Frontal cortex (tissue), 4 donors: ENCODE measurements around the gene DSEL. TPM values are rescaled to one million over a fixed set of nuclear protein-coding genes. Genes with fewer than 3 reads are reported as not detected.

Experiments
- DNase-seq, 2 donors: peaks; one replicate each; pipeline ENCODE4 v3.0.0; 2012; ENCODE audit warnings: low spot score in 2 of 2
- FAIRE-seq: peaks from 2 replicates; lab custom pipeline; 2012; peaks lifted over from hg19 to GRCh38; lab: Jason Lieb, UNC
- total RNA-seq: library from RNA; depleted of rRNA; stranded (reverse); fragments of >200 nt; gene quantifications from one replicate; pipeline ENCODE4 v1.2.3, GENCODE V29; 2014
- donor health status: control.
- donor health status: control.
- donor health status: control.

Gene DSEL
- total RNA-seq, 1 donor from 2014 or later: 51.4 TPM

GRCh38 chr18:67508146-67508545 lies 8.4 kb downstream of the DSEL start:
- FAIRE-seq: no peak
- DNase-seq: no peak

GRCh38 chr18:67504739-67505138 lies 11.8 kb downstream of the DSEL start:
- FAIRE-seq: no peak

GRCh38 chr18:67500522-67501205 lies 15.9 kb downstream of the DSEL start:
- no peak for FAIRE-seq
- no peak for DNase-seq

More at GRCh38 chr18:67504739-67505138, 11.8 kb downstream of the DSEL start:
- no peak for DNase-seq

- no peak for FAIRE-seq
- no peak for DNase-seq
These were observed 20.1 kb downstream of the DSEL start for GRCh38 chr18:67496469-67496868.

GRCh38 chr18:67486534-67486933 lies 30.0 kb downstream of the DSEL start:
- FAIRE-seq (no peak), DNase-seq (no peak)

GRCh38 chr18:67485655-67486054 lies 30.9 kb downstream of the DSEL start:
- no peak for FAIRE-seq
- DNase-seq: no peak

- FAIRE-seq (no peak), DNase-seq (no peak)
These were observed 32.1 kb downstream of the DSEL start for GRCh38 chr18:67484458-67484857.

GRCh38 chr18:67483952-67484351 lies 32.6 kb downstream of the DSEL start:
- no peak for FAIRE-seq
- no peak for DNase-seq

GRCh38 chr18:67483237-67483636 lies 33.3 kb downstream of the DSEL start:
- DNase-seq (no peak), FAIRE-seq (no peak)

GRCh38 chr18:67478249-67478648 lies 38.3 kb downstream of the DSEL start:
- FAIRE-seq (no peak), DNase-seq (no peak)

GRCh38 chr18:67477522-67477921 lies 39.0 kb downstream of the DSEL start:
- FAIRE-seq: no peak
- DNase-seq: no peak

GRCh38 chr18:67476585-67476984 lies 39.9 kb downstream of the DSEL start:
- FAIRE-seq (no peak), DNase-seq (no peak)

- DNase-seq (no peak), FAIRE-seq (no peak)
These were observed 40.8 kb downstream of the DSEL start for GRCh38 chr18:67475673-67476072.

- FAIRE-seq: no peak
- DNase-seq: no peak
These were observed 48.5 kb downstream of the DSEL start for GRCh38 chr18:67468038-67468437.

- DNase-seq (no peak), FAIRE-seq (no peak)
These were observed 49.3 kb downstream of the DSEL start for GRCh38 chr18:67467188-67467587.

GRCh38 chr18:67464499-67464898 lies 52.0 kb downstream of the DSEL start:
- FAIRE-seq (no peak), DNase-seq (no peak)

GRCh38 chr18:67463829-67464228 lies 52.7 kb downstream of the DSEL start:
- FAIRE-seq (no peak), DNase-seq (no peak)

GRCh38 chr18:67456711-67457110 lies 59.8 kb downstream of the DSEL start:
- no peak for FAIRE-seq
- DNase-seq: no peak
